GM21381 (cell line): ENCODE measurements around the gene LGALS3.
A peak's percentile ranks its signal among the peaks of the same experiment; 100 is the strongest.

Experiments
- ATAC-seq: cut with Tn5 transposase; IDR thresholded peaks from one replicate; pipeline ENCODE4 v1.9.1; 2021; ENCODE audit warnings: mild to moderate bottlenecking, moderate library complexity; ENCODE audit not compliant: unreplicated experiment

The LGALS3 gene

DNA sequence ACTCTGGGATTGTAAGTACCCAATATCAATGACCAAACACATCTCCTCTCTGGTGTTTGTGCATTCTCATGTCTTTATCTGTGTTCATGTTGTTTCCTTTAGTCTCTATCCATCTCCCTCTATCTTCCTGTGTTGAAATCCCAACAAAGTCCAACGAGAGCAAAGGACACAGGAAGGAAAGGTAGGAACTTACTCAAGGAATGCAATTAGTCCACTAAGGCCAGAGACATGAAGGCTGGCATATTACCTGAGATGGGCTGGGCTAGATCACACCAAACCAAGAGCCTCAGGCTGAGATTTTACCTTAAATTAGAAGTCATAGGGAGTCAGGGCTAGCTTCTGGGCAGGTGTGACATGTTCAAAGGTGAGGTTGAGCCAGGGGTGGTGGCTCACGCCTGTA is 14.3 kb upstream of the LGALS3 start:
- ATAC-seq = no peak

DNA sequence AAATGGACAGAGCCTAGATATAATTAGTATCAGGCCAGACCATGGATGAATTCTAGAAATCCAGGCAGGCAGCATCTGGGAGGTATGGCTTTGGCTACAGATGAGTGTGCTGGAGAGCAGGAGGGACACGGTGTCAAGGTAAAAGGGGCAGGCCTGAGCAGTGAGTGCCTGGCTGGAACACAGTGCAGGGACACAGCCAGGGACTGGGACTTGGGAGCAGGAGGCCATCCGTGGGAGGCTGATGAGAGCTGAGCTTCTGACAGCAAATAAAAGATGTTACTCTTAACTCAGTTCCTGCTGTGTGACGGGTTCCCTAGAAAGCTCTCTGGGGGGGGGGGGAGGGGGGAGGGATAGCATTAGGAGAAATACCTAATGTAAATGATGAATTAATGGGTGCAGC is 13.6 kb upstream of the LGALS3 start:
- ATAC-seq = no peak

DNA sequence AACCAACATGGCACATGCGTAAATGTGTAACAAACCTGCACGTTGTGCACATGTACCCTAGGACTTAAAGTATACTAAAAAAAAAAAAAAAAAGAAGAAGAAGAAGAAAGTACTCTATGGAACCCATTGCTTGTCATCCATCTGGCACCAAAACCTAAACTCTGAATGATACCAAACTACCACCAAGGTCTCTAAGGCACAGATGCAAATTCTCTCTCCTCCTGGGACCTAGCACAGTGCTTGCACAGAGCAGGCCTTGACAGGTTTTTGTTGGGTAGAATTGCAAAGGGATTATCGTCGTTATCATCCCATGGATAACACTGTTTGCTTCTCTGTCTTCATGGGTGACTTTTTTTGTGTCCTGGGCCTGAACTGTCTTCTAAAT is 13.2 kb upstream of the LGALS3 start:
- ATAC-seq = no peak

DNA sequence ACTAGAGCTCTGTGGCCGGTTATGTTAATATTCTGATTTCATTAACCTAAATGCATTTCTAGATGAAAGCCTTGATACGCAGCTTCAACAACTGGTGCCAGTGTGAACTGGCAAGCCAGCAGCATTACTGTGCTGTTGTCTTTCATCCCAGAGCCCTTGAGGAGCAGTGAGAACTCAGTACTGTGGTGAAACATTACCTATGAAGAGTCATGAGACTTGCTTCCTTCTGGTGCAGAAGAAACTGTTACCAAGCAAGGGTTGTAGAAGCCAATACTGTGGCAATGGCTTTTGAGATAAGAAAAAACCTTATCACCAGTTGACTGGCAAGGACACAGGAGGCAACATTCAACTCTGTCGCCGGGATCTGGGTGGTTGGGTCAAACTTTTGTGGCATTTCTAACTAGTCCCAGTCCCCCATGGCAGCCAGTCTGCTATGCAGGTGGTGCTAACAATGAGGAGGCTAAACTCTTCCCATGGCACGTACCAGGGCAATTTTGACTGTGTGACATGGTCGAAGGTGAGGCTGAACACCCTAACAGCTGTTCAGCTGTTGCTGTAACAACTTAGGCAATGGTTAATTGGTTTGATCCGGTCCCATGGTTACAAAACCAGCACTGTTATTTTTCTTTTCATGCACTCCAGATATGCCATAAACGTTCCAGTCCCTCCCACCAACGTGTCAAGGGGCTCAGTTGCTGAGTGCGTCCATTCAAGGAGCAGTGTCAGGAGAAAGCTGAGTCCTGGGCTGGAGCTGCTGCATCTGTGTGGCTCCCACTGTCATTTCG is 12.6 kb upstream of the LGALS3 start:
- ATAC-seq = no peak

DNA sequence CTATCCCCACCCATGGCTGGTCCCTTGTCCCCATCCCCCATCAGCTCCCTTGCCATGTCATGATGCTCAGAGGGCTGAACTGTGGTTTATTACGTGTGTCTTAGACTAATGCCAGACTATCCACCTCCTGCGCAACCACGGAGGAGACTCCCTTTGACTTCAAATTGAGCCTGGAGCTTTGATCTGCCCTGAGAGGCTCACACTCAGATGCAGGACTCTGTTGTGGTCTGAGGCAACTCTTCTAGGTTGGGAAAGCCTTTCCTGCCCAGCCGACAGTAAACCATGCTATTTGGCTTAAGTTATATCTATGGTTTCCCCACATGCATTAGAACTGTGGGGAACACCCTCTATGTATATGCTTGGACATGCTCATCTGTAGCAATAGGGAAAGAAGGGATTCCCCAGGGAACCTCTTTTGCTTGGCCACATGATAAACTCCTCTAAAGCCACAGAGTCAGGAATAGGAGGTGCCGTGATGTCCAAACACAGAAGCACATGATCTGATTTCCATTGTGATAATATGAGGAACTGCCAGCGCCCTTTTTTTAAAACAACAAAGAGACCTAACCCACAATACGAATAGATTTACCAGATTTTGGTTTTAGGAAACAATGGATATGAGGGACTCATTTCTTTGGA is 11.1 kb upstream of the LGALS3 start:
- no peak for ATAC-seq

DNA sequence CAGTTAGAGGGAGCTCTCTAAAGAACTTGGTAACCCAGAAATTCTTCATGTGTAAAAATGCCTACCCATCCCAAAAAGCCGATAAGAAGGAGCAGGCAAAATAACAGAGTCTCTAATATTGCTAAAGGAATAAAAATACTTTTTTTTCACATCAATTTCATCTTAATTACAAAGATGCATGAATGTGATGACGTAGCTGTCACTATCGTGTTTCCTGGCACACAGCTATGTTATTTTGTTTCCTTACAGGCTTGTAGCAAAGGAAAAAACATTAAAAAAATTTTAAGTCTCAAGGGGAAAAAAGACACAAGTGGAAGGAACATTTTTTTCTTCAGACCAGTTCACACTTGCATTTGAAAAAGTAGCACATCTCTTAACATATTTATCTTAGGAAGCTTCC is 10.3 kb upstream of the LGALS3 start:
- ATAC-seq = no peak

DNA sequence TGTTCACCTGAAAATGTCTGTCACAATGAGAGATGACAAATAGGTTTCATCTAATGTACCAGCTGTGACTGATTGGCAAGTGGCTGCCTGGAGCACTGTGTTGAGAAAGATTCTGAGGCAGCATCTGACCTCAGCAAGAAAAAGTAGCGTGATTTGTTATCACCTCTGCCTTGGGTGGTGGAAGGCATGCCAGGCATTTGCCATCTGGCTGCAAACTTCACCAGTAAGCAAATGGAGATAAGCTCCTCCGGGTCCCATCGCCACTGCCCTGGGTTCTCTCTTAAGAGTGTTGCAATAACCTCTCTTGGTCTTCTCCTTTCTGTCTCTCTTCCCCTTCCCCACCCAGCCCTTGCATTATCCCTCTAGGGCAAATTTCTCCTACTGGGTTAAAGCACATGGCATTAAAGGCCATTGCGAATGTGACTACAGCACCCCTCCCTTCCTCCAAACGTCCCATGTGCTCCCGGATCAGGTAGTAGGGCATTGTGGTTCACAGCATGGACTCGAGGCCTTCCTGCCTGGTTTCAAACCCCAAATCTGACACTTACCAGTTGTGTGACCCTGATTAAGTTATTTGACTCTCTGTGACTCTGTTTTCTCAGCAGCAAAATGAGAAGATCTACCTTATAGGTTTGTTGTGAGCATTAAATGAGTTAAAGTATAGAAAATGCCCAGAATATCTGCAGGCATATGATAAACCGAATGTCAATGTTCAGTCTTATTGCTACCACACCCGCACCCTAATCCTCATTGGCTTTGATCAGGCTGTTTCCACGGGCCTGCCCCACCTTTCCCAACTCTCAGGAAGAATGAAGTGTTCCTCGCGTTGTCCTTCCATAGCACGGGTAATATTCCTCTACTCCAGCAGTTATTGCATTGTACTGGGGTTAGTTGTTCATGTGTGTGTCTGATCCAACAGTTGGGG is 8.2 kb upstream of the LGALS3 start:
- ATAC-seq = no peak

DNA sequence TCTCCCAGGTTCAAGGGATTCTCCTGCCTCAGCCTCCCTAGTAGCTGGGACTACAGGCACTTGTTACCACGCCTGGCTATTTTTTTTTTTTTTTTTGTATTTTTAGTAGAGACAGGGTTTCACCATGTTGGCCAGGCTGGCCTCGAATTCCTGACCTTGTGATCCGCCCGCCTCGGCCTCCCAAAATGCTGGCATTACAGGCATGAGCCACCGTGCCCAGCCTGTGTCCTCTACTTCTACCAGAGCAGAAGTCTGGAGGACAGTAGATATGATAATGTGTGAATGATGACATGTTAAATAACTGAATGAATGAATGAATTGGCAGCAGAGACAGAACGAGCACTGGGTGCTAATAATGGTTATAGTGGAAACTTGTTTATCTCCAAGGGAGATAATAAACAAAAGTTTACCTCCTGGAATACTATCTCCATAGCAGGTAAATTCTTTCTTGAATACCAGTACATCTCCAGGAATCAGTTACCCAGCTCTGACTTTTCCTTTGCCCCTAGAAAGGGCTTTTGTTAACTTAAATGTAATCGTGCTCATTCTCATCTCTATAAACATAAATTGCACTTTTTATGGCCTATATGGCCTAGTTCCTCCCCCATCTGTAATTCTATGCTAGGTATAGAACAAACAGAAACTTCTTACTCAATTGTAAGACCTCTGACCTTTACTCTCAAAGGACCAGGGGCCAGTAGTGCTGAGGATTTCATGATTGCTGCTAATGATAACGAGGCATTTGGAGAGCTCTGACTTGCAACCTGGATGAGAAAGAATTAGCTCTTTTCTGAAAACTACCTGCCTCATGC is 7.2 kb upstream of the LGALS3 start:
- no peak for ATAC-seq

DNA sequence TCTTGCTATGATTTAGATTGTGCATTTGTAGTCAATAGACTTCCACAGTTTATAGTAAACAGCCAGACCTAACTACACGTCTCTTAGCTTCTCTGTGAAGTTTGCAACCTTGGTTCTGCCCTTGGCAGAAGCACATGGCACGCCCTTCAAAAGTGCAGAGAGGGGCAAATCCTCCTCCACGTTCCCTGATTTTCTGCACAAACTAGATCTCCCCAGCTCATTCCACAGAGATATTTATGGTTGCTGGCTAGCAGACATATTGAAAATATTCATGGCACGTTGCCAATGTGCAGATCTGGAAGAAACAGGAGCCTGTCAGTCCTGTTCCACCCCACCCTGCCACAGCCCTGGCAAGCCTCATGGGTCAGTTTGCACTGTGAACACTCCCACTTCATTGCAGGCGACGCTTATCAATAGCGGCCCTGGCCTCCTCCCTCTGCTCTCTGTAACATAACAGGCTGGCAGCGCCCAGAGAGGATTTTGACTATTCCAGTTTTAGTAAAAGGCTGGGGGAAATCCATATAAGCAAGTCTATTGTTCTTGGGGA is 6.5 kb upstream of the LGALS3 start:
- ATAC-seq = no peak

DNA sequence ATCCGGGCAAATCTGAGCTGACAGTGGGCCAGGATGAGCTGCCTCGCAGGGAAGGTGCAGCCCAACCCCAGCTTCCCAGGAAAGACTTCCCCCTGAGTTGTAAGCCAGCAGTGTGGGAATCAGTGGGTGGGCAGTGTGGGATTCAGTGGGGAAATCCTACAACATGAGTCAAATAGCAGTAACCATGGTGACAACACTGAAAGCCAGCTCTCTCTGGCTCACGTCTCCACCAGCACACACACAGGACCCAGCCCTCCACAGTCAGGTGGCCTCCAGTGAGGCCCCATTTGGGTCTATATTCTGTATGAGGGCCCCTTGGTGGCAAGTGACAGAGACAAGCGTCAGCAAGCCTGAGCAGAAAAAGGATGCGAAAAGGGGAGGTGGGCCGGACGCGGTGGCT is 6.0 kb upstream of the LGALS3 start:
- ATAC-seq = no peak

DNA sequence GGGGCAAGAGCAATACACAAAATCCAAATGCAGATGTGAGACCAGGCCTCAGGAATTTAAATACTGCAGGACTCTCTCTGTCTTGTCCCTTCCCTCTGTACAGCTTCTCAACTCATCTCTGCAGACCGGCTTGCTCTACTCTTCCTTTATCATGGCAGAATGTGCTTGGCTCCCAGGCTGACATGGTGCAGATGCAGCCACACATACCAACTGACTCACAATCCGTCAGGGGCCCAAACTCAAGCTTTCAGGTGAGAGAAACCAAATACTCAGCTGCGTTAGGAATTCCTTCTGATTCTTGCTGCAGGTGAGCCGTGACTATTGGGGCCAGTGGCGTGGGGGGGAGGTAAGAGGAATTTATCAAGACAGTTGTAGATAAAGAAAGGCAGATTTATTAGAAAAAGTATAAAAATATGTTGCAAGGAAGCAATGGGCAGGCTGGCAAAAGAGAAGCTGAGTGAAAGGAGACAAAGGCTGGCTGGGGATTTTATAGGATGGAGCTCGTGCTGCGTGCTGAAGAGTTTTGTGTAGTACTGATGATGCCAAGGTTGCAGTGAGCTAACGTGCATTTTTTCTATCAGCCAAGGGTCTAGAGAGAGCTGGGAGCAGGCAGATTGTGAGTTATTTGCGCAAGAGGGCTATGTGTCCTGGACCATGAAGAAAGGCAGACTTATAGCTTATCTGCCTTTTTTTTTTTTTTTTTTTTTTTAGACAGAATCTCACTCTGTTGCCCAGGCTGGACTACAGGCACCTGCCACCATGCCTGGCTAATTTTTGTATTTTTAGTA is 5.0 kb upstream of the LGALS3 start:
- ATAC-seq = no peak

DNA sequence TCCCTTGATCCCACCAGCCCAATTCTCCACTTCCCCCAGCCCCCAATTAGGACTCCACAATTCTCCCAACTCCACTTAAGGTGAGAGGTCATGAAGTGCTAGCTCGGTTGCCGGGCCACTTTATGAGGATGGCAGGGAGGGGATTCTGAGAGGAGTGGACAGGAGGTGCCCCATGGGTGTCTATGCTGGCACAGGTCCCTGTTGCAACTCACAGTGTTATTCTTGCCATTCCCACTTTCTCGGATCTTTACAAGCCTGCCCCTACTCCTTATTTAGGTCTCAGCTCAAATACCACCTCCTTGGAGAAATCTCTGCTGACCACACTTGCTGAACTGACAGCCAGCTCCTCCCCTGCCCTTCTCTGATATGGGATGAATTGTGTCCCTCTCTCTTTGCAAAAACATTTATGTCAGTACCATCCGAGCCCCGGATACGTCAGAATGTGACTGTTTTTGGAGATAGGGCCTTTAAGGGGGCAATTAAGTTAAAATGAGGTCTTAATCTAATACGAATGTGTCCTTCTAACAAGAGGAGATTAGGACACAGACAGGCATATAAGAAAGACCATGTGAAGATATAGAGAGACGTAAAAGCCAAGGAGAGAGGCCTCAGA is 4.2 kb upstream of the LGALS3 start:
- ATAC-seq = no peak

DNA sequence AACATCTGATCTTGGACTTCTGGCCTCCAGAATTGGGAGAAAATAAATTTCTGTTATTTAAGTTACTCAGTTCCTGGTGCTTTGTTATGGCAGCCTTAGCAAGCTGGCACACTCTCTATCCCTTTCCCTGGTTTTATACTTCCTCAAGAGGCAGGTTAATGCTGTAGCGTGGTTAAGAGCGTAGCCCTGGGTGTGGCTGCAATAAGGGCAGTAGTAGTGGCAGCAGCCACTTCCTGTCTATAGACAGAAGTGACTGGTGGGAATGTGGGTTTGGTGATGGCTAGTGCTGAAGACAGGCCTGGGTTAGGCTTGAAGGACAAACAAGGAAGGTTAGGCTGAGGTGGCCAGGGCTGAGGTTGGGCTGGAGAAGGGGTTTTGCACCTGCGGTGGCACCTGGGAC is 3.6 kb upstream of the LGALS3 start:
- no peak for ATAC-seq

DNA sequence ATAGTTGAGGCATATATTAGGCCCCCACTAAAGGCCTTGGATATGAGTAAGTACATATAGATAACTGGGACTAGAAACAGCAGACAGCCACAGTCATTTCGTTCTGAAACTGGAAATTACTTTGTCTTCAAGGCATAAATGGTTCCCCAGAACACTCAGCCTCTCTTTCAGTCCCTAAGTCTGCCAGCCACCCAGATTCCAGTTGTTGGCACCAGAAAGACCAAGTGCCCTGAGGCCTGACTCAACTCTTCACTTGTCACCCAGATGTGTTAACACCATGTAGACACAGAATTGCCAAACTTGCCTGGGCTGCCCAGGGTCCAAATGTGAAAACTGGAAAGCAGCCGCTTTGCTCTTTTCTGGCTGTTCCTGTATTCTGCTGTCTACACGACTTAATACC is 3.0 kb upstream of the LGALS3 start:
- ATAC-seq = no peak

DNA sequence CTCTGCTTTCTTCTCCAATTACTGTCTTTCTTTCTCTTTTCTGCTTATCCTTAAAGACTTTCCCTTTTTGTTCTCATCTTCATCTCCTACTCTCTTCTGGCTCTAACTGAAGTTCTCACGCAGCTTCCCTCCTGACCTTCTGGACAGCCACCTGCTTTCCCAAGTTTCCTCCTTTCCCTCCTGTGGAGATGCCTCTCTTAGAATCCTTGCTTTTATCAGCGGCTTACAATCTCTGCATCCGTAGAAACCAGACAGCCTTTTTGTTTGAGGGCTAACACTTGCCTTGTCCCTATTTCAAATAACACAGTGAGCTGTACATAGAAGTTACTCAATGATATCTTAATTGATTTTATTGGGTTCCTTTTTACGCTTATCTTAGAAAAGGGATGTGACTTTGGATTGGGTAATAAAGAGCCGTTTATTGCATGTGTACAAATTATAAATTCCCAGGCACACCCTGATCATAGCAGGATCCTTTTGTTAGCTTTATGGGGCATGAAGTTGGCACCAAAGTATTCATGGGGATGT is 2.1 kb upstream of the LGALS3 start:
- ATAC-seq = no peak

DNA sequence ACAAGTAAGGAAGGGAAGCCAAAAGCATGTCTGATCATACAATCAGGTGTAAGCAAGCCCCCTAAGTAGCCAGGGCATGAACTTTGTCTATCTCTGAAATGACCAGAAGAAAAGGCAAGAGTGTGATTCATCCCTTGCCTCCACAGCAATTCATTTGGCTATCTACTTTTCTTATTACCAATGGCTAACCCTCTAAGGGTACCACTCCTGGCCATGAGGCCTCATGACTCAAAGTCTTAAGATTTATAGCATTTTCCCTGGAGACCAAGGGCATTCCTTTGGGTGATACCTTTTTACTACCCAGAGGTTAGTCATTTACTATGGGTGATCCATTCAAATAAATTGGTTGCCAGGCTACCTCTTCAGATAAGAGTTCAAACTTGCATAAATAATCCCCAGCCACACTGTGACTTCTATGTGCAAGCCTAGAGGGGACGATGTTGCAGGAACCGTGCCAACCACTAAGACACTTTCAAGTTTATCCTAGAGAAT is 1.5 kb upstream of the LGALS3 start:
- ATAC-seq = no peak

DNA sequence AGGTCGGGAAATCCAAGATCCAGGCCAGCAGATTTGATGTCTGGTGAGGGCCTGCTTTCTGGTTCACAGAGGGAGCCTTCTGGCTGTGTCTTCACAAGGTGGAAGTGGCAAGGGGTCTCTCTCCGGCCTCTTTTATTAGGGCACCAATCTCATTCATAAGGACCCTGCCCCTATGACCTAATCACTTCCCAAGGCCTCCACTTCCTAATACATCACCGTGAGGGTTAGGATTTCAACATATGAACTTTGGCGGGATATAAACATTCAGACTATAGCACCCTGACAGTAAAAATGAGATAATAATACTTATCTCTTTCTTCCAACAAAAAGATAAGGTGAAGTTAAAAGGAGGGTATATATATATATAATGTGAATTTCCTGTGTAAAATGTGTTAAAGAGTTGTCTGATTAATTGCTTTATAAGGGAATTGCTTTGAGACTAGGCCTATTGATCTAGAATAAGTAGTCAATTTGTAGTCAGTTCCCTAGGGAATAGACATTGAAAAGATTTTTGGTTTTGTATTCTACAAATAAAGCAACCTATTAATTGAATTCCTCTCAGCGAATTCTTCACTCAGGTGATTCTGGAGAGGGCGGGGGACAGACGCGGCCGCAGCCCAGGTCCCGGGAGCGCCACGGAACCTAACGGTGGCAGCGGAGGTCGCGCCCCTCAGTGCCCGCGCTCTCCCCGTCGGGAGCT is 516 bp upstream of the LGALS3 start:
- ATAC-seq = no peak

DNA sequence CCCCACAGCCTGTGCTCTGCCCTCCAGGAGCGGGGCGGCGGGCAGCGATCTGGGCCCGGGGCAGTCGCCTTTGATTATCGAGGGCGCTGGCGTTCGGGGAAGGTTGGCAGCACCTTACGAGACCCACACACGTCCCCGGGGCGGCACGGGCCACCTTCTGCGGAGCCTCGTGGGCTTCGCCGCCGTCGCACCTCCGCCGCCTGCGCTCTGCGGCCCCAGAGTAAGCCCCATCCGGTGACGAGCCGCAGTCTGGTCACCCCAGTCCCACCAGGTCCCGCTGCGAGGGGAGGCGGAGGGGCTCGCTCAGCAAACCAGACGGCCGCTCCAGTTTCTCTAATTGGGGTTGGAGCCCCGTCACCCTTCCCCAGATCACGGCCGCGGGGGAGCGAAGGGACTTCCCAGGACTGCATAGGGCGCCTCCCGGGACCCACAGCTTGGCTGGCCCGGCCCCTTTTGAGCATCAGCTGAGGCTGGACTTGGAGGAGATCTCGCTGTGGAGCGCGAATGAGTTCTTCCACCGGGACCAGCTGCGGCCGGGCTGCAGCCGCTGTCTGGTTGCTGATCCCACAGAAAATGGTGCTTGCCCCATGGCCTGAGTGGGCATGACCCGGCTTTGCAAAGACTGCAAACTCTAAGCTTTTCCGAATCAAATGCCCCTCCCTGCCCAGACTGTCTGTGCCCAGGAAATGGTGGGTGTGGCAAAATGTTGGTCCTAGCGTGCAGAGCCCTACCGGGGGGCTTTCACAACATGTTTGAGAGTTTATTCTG is 560 bp downstream of the LGALS3 start:
- ATAC-seq = peak; percentile 55
